Spleen (tissue), 7 donors: ENCODE data around the gene GET4.

ENCODE experiments used
- CTCF ChIP-seq, 11 experiments: fragments of 200-600 bp in 7 of 11; fragments of 450-650 bp in 4 of 11; sonication (generic) in 4 of 11; IDR thresholded peaks in 8 of 11; conservative IDR thresholded peaks in 3 of 11; 1 replicate in 7 of 11; 2 replicates in 4 of 11; pipeline versions ENCODE4 v1.4.0 to v1.8.0; 2016 to 2021; ENCODE audit warnings: antibody characterized with exemption in 11 of 11, inconsistent platforms in 4 of 11, mild to moderate bottlenecking in 1 of 11
- POLR2A ChIP-seq, 3 donors: fragments of 450-650 bp; IDR thresholded peaks; one replicate each; pipeline ENCODE4 v1.5.1; 2017; ENCODE audit warnings: antibody characterized with exemption in 3 of 3, mild to moderate bottlenecking in 1 of 3
- POLR2AphosphoS5 ChIP-seq, 3 donors: sonication (generic); formaldehyde crosslinking; IDR thresholded peaks; one replicate each; pipeline ENCODE4 v1.5.1; 2017; ENCODE audit warnings: antibody characterized with exemption in 3 of 3
- donor health status: DM: no; HTN: no; CAD: no; lungs with moderate emphysema.
- donor health status: DM: no; HTN: no; CAD: no.
- donor health status: DM: no; HTN: no; CAD: no.

DNA sequence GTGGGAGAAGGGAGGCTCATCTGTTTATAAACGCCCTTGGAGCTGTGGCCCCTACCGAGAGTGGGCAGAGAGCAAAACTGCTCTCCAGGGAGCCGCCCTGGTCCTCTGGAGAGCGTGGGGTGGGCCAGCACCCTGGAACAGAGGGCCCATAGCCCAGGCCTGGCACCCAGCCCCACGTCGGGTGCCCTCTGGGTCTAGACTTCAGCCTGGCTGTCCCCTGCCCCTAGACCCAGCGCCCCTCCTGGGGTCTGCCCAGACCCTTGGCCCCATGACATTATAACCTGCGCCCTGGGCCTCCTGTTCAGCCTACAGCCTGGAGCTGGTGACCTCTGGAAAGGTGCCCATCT, 24.7 kb downstream of the GET4 start:
- TF ChIP-seq CTCF (IDR thresholded peaks at IDR 0.05 in 8 of 11, conservative IDR thresholded peaks at IDR 0.05 in 3 of 11), result no peak
- TF ChIP-seq POLR2AphosphoS5 (IDR thresholded peaks at IDR 0.05), result no peak
- TF ChIP-seq POLR2A (IDR thresholded peaks at IDR 0.05), result no peak
